Stimulated activated CD4-positive, alpha-beta T cell treated with anti-CD3 and anti-CD28 coated beads, Interleukin-12 subunit alpha, Interleukin-12 subunit beta, amount 100 ng/mL, for 24 hours (primary cell): ENCODE results near the gene TMEM218.
"Not testable (repeated sequence)": the region's sequence is repeated elsewhere in the genome, so short reads cannot be mapped to it uniquely, and the experiment has no call there.

Experiments used
- DNase-seq, 2 experiments: peaks; one replicate each; pipeline ENCODE4 v3.0.0-alpha.2; 2020; ENCODE audit warnings: low read depth in 2 of 2

Gene TMEM218

GRCh38 chr11:125075242-125075625, 36.2 kb downstream of the TMEM218 start:
- DNase-seq = no peak

- no peak for DNase-seq
These were observed 36.8 kb downstream of the TMEM218 start for GRCh38 chr11:125074511-125075241.

GRCh38 chr11:125073616-125074483, 37.6 kb downstream of the TMEM218 start:
- DNase-seq = no peak

- no peak for DNase-seq
These were observed 38.4 kb downstream of the TMEM218 start for GRCh38 chr11:125072961-125073590.

GRCh38 chr11:125072218-125072960, 39.0 kb downstream of the TMEM218 start:
- no peak for DNase-seq

- no peak for DNase-seq
These were observed 39.6 kb downstream of the TMEM218 start for GRCh38 chr11:125071846-125072217.

GRCh38 chr11:125071435-125071834, 40.0 kb downstream of the TMEM218 start:
- no peak for DNase-seq

GRCh38 chr11:125070699-125071254, 40.6 kb downstream of the TMEM218 start:
- DNase-seq = no peak

- no peak for DNase-seq
These were observed 41.6 kb downstream of the TMEM218 start for GRCh38 chr11:125069796-125070195.

GRCh38 chr11:125069008-125069407, 42.4 kb downstream of the TMEM218 start:
- no peak for DNase-seq

- no peak for DNase-seq
These were observed 43.1 kb downstream of the TMEM218 start for GRCh38 chr11:125068368-125068767.

GRCh38 chr11:125064070-125064469, 47.4 kb downstream of the TMEM218 start:
- no peak for DNase-seq

- DNase-seq = no peak
These were observed 47.9 kb downstream of the TMEM218 start for GRCh38 chr11:125063429-125064043.

- peak; percentile 10 to 37 for DNase-seq
These were observed 48.4 kb downstream of the TMEM218 start, which contains the start of gene SLC37A2 for GRCh38 chr11:125062931-125063428. Gene SLC37A2 (plus strand): TSS chr11:125063305. CDS start chr11:125063368, 63 bp downstream.

- no peak for DNase-seq
These were observed 49.1 kb downstream of the TMEM218 start for GRCh38 chr11:125062218-125062930.

- DNase-seq = no peak
These were observed 50.1 kb downstream of the TMEM218 start for GRCh38 chr11:125061281-125061680.

GRCh38 chr11:125057693-125058016, 53.8 kb downstream of the TMEM218 start:
- no peak for DNase-seq

GRCh38 chr11:125056931-125057692, 54.3 kb downstream of the TMEM218 start:
- DNase-seq = no peak

- DNase-seq = not testable (repeated sequence)
These were observed 55.3 kb downstream of the TMEM218 start for GRCh38 chr11:125056111-125056510.
